GM12878 (cell line): ENCODE results near the gene SLC38A9. TPM values are rescaled to one million over a fixed set of nuclear protein-coding genes. Genes with fewer than 3 reads are reported as not detected.

Source experiments
- ATAC-seq: fragments of 200-7000 bp; cut with Tn5 transposase; 3 replicates; pipeline ENCODE4 v1.9.1; 2020; ENCODE audit warnings: mild to moderate bottlenecking, moderate library complexity
- BruUV-seq: library from RNA; stranded (reverse); fragments of 400-500 nt; replicated peaks from 2 replicates; lab custom pipeline; 2021; lab: Mats Ljungman, UMichigan
- CTCF ChIA-PET: fragments of 300-600 bp; sonication (Branson Sonifier 250); formaldehyde crosslinking; extraction: SDS; loops from one replicate; lab custom pipeline; 2021; ENCODE audit warnings: inconsistent platforms; lab: Yijun Ruan, JAX
- POLR2A ChIA-PET: fragments of 350-600 bp; formaldehyde crosslinking; extraction: SDS; loops from one replicate; lab custom pipeline; 2021; ENCODE audit warnings: inconsistent platforms; lab: Charles Lee
- RAD21 ChIA-PET: fragments of 300-600 bp; sonication (Branson Sonifier 250); formaldehyde crosslinking; loops from one replicate; lab custom pipeline; 2023; ENCODE audit warnings: antibody characterized with exemption; ENCODE audit not compliant: unreplicated experiment; lab: Charles Lee
- SMC1A ChIA-PET: fragments of 300-600 bp; sonication (Branson Sonifier 250); formaldehyde crosslinking; loops from one replicate; lab custom pipeline; 2023; ENCODE audit not compliant: unreplicated experiment, uncharacterized antibody; lab: Charles Lee
- DNase-seq: peaks from one replicate; pipeline ENCODE4 v3.0.0-alpha.2; 2011; ENCODE audit warnings: low read depth, low spot score
- FAIRE-seq: peaks from 3 replicates; lab custom pipeline; 2011; peaks lifted over from hg19 to GRCh38; lab: Jason Lieb, UNC
- H2AFZ ChIP-seq: 2 replicates; pipeline ENCODE4 v1.6.0; 2011; ENCODE audit warnings: low read depth, low read length, control low read depth; ENCODE audit not compliant: control insufficient read depth
- H3K27ac ChIP-seq: 2 replicates; pipeline ENCODE4 v1.5.1; 2011; ENCODE audit warnings: control low read depth; ENCODE audit not compliant: control insufficient read depth, insufficient read depth
- H3K27me3 ChIP-seq, 2 experiments: replicated peaks in 1 of 2; 2 replicates each; pipeline versions ENCODE4 v1.6.0 to v1.6.1; 2011; ENCODE audit warnings: low read length in 1 of 2; ENCODE audit not compliant: control insufficient read depth in 2 of 2, insufficient read depth in 2 of 2
- H3K36me3 ChIP-seq, 2 experiments: 2 replicates each; pipeline ENCODE4 v1.5.1; 2011; ENCODE audit warnings: low read length in 1 of 2; ENCODE audit not compliant: control insufficient read depth in 2 of 2, insufficient read depth in 2 of 2
- H3K4me1 ChIP-seq: 2 replicates; pipeline ENCODE4 v1.6.1; 2011; ENCODE audit warnings: mild to moderate bottlenecking, low read length, moderate library complexity, mixed read lengths; ENCODE audit not compliant: control insufficient read depth, insufficient read depth
- H3K4me2 ChIP-seq: 2 replicates; pipeline ENCODE4 v1.6.0; 2011; ENCODE audit warnings: control low read depth; ENCODE audit not compliant: control insufficient read depth, insufficient read depth
- H3K4me3 ChIP-seq: fragments of 200-600 bp; sonication (generic); 2 replicates; pipeline ENCODE4 v1.5.1; 2016
- H3K79me2 ChIP-seq: 2 replicates; pipeline ENCODE4 v1.6.0; 2011; ENCODE audit warnings: low read length; ENCODE audit not compliant: control insufficient read depth, insufficient read depth
- H3K9ac ChIP-seq: 2 replicates; pipeline ENCODE4 v1.8.0; 2011; ENCODE audit warnings: low read length, control low read depth, mixed read lengths; ENCODE audit not compliant: control insufficient read depth, insufficient read depth
- H3K9me3 ChIP-seq: replicated peaks from 3 replicates; pipeline ENCODE4 v1.5.1; 2011; ENCODE audit warnings: mild to moderate bottlenecking, low read length; ENCODE audit not compliant: control insufficient read depth, insufficient read depth
- H4K20me1 ChIP-seq: 2 replicates; pipeline ENCODE4 v1.6.0; 2011; ENCODE audit not compliant: control insufficient read depth, insufficient read depth
- BACH1 ChIP-seq: fragments of 450-650 bp; IDR thresholded peaks from 2 replicates; pipeline ENCODE4 v1.6.1; 2017; ENCODE audit warnings: mild to moderate bottlenecking, borderline replicate concordance
- ELK1 ChIP-seq: IDR thresholded peaks from 2 replicates; pipeline ENCODE4 v1.6.1; 2012; ENCODE audit warnings: low read depth, low read length, improper control_type of control experiment
- HDAC6 ChIP-seq: fragments of 200-600 bp; sonication (generic); IDR thresholded peaks from one replicate; pipeline ENCODE4 v1.8.0; 2017; ENCODE audit warnings: antibody characterized with exemption; ENCODE audit not compliant: unreplicated experiment
- KDM1A ChIP-seq: fragments of 200-600 bp; sonication (generic); IDR thresholded peaks from 2 replicates; pipeline ENCODE4 v1.6.1; 2016; ENCODE audit warnings: borderline replicate concordance
- NBN ChIP-seq: fragments of 450-650 bp; IDR thresholded peaks from 2 replicates; pipeline ENCODE4 v1.6.1; 2016
- POU2F2 ChIP-seq: IDR thresholded peaks from 3 replicates; pipeline ENCODE4 v1.6.1; 2011; ENCODE audit warnings: low read depth, mild to moderate bottlenecking, low read length, borderline replicate concordance
- PRDM15 ChIP-seq: fragments of 450-650 bp; formaldehyde crosslinking; IDR thresholded peaks from 2 replicates; pipeline ENCODE4 v1.4.0; 2020; ENCODE audit warnings: mild to moderate bottlenecking, moderate library complexity
- SREBF1 ChIP-seq: IDR thresholded peaks from 2 replicates; pipeline ENCODE4 v1.6.1; 2012; ENCODE audit warnings: mild to moderate bottlenecking, low read length
- SUPT20H ChIP-seq: IDR thresholded peaks from 2 replicates; pipeline ENCODE4 v1.6.1; 2011; ENCODE audit warnings: low read depth, mild to moderate bottlenecking, low read length, moderate library complexity, borderline replicate concordance; ENCODE audit not compliant: control insufficient read depth
- ZNF207 ChIP-seq: fragments of 450-650 bp; IDR thresholded peaks from 2 replicates; pipeline ENCODE4 v1.6.1; 2014; ENCODE audit warnings: antibody characterized with exemption, mild to moderate bottlenecking, borderline replicate concordance
- ZNF592 ChIP-seq: fragments of 450-650 bp; IDR thresholded peaks from 2 replicates; pipeline ENCODE4 v1.6.1; 2017; ENCODE audit warnings: mild to moderate bottlenecking, moderate library complexity
- in situ Hi-C: fragments of 300-500 bp; cut with MboI; formaldehyde crosslinking; loops from 9 replicates; pipeline ENCODE4 v1.14.3; 2018; ENCODE audit warnings: mixed read lengths
- intact Hi-C: fragments of 100-400 bp; cut with micrococcal nuclease; formaldehyde crosslinking; loops from one replicate; pipeline ENCODE4 v1.14.2; 2022; ENCODE audit not compliant: unreplicated experiment
- polyA plus RNA-seq, 11 experiments: library from polyadenylated mRNA; depleted of rRNA in 4 of 11; unstranded in 6 of 11; stranded (reverse) in 5 of 11; fragments of >200 nt; fragmentation: Nextera tagmentation in 4 of 11; fragmentation: Illumina TruSeq in 1 of 11; extraction: Ambion mirVana in 4 of 11; extraction: Trizol in 1 of 11; gene quantifications; 1 replicate in 1 of 11; 2 replicates in 10 of 11; pipeline versions ENCODE4 v1.2.1 to v1.2.3, GENCODE V29; 2011 to 2016; ENCODE audit warnings: inconsistent platforms in 2 of 11, missing spikeins in 2 of 11, low read depth in 1 of 11
- total RNA-seq, 4 experiments: library from RNA; depleted of rRNA in 3 of 4; stranded (reverse); fragments of >200 nt in 3 of 4; fragmentation: Illumina TruSeq in 1 of 4; extraction: Trizol in 1 of 4; gene quantifications; 2 replicates each; pipeline versions ENCODE4 v1.2.1 to v1.2.3, GENCODE V29; 2013 to 2021

Gene SLC38A9
- total and polyA plus RNA-seq, 10 of the 15 experiments (the other 5 are each of a cell fraction or from before 2014, with no cell fraction given): 8.5 to 35.1 (median 23.0) TPM

- no peak for TF ChIP-seq ZNF592
- no peak for TF ChIP-seq BACH1
Measured at GRCh38 chr5:55734658-55735057, 22.5 kb upstream of the SLC38A9 start (continued).

GRCh38 chr5:55732585-55732984 lies 20.5 kb upstream of the SLC38A9 start:
- RAD21 ChIA-PET: no interaction called here
- POLR2A ChIA-PET: no interaction called here
- SMC1A ChIA-PET: no interaction called here
- no peak overlapping the region for H3K27ac ChIP-seq
- H4K20me1 ChIP-seq: no peaks in the 10 kb centered on the region
- H2AFZ ChIP-seq: no peak overlapping the region
- in situ Hi-C loops: no loop called here
- H3K27me3 ChIP-seq: no peaks in the 10 kb centered on the region
- CTCF ChIA-PET: no interaction called here
- no peak overlapping the region for H3K4me3 ChIP-seq
- DNase-seq (no peak), ATAC-seq (no peak), FAIRE-seq (no peak)
- H3K36me3 ChIP-seq: no peaks in the 10 kb centered on the region
- no peak overlapping the region for H3K4me2 ChIP-seq
- H3K4me1 ChIP-seq: no peaks in the 10 kb centered on the region
- no peak overlapping the region for H3K9ac ChIP-seq
- H3K79me2 ChIP-seq: no peaks in the 10 kb centered on the region
- no TSS peak for BruUV-seq
- H3K9me3 ChIP-seq: no peaks in the 10 kb centered on the region
- no peak for TF ChIP-seq POU2F2
- no peak for TF ChIP-seq KDM1A
- TF ChIP-seq SUPT20H: no peak
- TF ChIP-seq ZNF207: no peak
- TF ChIP-seq HDAC6: no peak
- TF ChIP-seq NBN: no peak
- no peak for TF ChIP-seq PRDM15 (CRISPR knock-in tag)
- no peak for TF ChIP-seq ELK1
- TF ChIP-seq SREBF1: no peak
- intact Hi-C loops: no loop called here
